PFSK-1 (cell line): ENCODE measurements around the gene SPRR3.

Experiments
- POLR2AphosphoS5 ChIP-seq: IDR thresholded peaks from 2 replicates; pipeline ENCODE4 v1.6.1; 2012; ENCODE audit warnings: low read depth, mild to moderate bottlenecking, control low read depth, low read length, moderate library complexity
- SIN3A ChIP-seq: IDR thresholded peaks from 2 replicates; pipeline ENCODE4 v1.6.1; 2012; ENCODE audit warnings: mild to moderate bottlenecking, low read length, moderate library complexity, borderline replicate concordance; ENCODE audit not compliant: insufficient read depth
- TAF1 ChIP-seq: IDR thresholded peaks from 2 replicates; pipeline ENCODE4 v1.6.1; 2012; ENCODE audit warnings: low read length, control low read depth, borderline replicate concordance; ENCODE audit not compliant: insufficient read depth
- TF ChIP-seq, protein P1 (sequence below), 2 experiments: IDR thresholded peaks; 2 replicates each; pipeline versions ENCODE4 v1.6.1 to v1.8.0; 2011 to 2012; ENCODE audit warnings: low read depth in 2 of 2, low read length in 2 of 2, control low read depth in 1 of 2, inconsistent platforms in 1 of 2, mild to moderate bottlenecking in 1 of 2, moderate library complexity in 1 of 2; ENCODE audit not compliant: insufficient read depth in 1 of 2

DNA sequence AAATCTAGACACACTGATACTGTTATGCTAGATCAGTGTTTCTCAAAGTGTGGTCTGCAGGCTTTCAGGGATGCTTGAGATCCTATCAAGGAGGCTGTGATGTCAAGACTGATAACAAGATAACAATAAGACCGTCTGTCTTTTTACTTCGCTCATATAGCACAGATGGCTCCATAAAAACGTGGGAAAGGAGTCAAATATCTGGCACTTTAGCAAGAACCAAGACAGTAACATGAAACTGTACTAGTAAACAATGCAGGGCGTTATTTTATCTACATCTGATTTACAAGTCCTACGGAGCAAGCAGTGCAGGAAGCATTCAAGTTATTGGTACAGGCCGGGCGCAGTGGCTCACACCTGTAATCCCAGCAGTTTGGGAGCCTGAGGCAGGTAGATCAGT lies 3.6 kb upstream of the SPRR3 start:
- TF ChIP-seq TAF1, result no peak
- TF ChIP-seq SIN3A, result no peak
- no peak for TF ChIP-seq POLR2AphosphoS5
- TF ChIP-seq, protein P1, sequence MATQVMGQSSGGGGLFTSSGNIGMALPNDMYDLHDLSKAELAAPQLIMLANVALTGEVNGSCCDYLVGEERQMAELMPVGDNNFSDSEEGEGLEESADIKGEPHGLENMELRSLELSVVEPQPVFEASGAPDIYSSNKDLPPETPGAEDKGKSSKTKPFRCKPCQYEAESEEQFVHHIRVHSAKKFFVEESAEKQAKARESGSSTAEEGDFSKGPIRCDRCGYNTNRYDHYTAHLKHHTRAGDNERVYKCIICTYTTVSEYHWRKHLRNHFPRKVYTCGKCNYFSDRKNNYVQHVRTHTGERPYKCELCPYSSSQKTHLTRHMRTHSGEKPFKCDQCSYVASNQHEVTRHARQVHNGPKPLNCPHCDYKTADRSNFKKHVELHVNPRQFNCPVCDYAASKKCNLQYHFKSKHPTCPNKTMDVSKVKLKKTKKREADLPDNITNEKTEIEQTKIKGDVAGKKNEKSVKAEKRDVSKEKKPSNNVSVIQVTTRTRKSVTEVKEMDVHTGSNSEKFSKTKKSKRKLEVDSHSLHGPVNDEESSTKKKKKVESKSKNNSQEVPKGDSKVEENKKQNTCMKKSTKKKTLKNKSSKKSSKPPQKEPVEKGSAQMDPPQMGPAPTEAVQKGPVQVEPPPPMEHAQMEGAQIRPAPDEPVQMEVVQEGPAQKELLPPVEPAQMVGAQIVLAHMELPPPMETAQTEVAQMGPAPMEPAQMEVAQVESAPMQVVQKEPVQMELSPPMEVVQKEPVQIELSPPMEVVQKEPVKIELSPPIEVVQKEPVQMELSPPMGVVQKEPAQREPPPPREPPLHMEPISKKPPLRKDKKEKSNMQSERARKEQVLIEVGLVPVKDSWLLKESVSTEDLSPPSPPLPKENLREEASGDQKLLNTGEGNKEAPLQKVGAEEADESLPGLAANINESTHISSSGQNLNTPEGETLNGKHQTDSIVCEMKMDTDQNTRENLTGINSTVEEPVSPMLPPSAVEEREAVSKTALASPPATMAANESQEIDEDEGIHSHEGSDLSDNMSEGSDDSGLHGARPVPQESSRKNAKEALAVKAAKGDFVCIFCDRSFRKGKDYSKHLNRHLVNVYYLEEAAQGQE (IDR thresholded peaks at IDR 0.05; ENCODE audit: insufficient read depth in 1 of 2, low read depth in 2 of 2, low read length in 2 of 2), result no peak
